K562 (cell line): ENCODE measurements around the gene ABRAXAS1. TPM values are rescaled to one million over a fixed set of nuclear protein-coding genes. Genes with fewer than 3 reads are reported as not detected.

ENCODE experiments used
- ATAC-seq: fragments of 200-7000 bp; cut with Tn5 transposase; 3 replicates; pipeline ENCODE4 v1.9.1; 2020; ENCODE audit warnings: moderate library complexity
- BruUV-seq: library from RNA; stranded (reverse); fragments of 400-500 nt; replicated peaks from 2 replicates; lab custom pipeline; 2021; lab: Mats Ljungman, UMichigan
- CTCF ChIA-PET: fragments of 300-600 bp; formaldehyde crosslinking; extraction: SDS; loops from one replicate; lab custom pipeline; 2021; ENCODE audit warnings: low intra/inter-chr PET ratio; lab: Yijun Ruan, JAX
- POLR2A ChIA-PET: fragments of 300-600, 350-650 bp; sonication (Branson Sonifier 250); formaldehyde crosslinking; extraction: SDS; loops from one replicate; lab custom pipeline; 2021; ENCODE audit warnings: antibody characterized with exemption, inconsistent platforms; lab: Yijun Ruan, JAX
- DNase-seq, 4 experiments: peaks; one replicate each; pipeline versions ENCODE4 v3.0.0 to v3.0.0-alpha.2; 2011 to 2018; ENCODE audit warnings: low spot score in 3 of 4, mixed read lengths in 3 of 4; ENCODE audit errors: extremely low read depth in 1 of 4
- FAIRE-seq: peaks from 2 replicates; lab custom pipeline; 2011; peaks lifted over from hg19 to GRCh38; lab: Jason Lieb, UNC
- H2AFZ ChIP-seq: 2 replicates; pipeline ENCODE4 v1.6.0; 2011; ENCODE audit warnings: low read depth, low read length, control low read depth, inconsistent platforms
- H3K27ac ChIP-seq: fragments of 200-600 bp; 3 replicates; pipeline ENCODE4 v1.8.0; 2011; ENCODE audit warnings: low read depth, mild to moderate bottlenecking, control low read depth, inconsistent platforms, low read length, moderate library complexity, mixed read lengths; ENCODE audit errors: extremely low read depth
- H3K27me3 ChIP-seq, 2 experiments: fragments of 300-600 bp in 1 of 2; 2 replicates in 1 of 2; 3 replicates in 1 of 2; pipeline versions ENCODE4 v1.6.0 to v1.8.0; 2011; ENCODE audit warnings: inconsistent platforms in 2 of 2, low read length in 2 of 2, mild to moderate bottlenecking in 1 of 2, mixed read lengths in 1 of 2, moderate library complexity in 1 of 2; ENCODE audit not compliant: control insufficient read depth in 2 of 2, insufficient read depth in 2 of 2
- H3K36me3 ChIP-seq: fragments of 300-600 bp; 3 replicates; pipeline ENCODE4 v1.8.0; 2011; ENCODE audit warnings: mild to moderate bottlenecking, low read length, inconsistent platforms; ENCODE audit not compliant: control insufficient read depth, insufficient read depth
- H3K4me1 ChIP-seq, 2 experiments: fragments of 200-600 bp in 1 of 2; replicated peaks in 1 of 2; 2 replicates in 1 of 2; 3 replicates in 1 of 2; pipeline versions ENCODE4 v1.5.1 to v1.8.0; 2011; ENCODE audit warnings: inconsistent platforms in 2 of 2, low read length in 2 of 2, mild to moderate bottlenecking in 1 of 2, mixed read lengths in 1 of 2, moderate library complexity in 1 of 2; ENCODE audit not compliant: control insufficient read depth in 2 of 2, insufficient read depth in 2 of 2
- H3K4me2 ChIP-seq: 2 replicates; pipeline ENCODE4 v1.6.1; 2011; ENCODE audit warnings: low read length, control low read depth, inconsistent platforms, mixed read lengths; ENCODE audit not compliant: insufficient read depth
- H3K4me3 ChIP-seq: fragments of 200-600 bp; sonication (generic), shearing (Covaris generic); 2 replicates; pipeline ENCODE4 v1.5.1; 2016; ENCODE audit warnings: control low read depth, inconsistent platforms
- H3K79me2 ChIP-seq: fragments of 200-600 bp; 3 replicates; pipeline ENCODE4 v1.8.0; 2011; ENCODE audit warnings: low read length, inconsistent platforms; ENCODE audit not compliant: control insufficient read depth, insufficient read depth
- H3K9ac ChIP-seq, 2 experiments: 2 replicates each; pipeline versions ENCODE4 v1.6.0 to v1.6.1; 2011; ENCODE audit warnings: low read depth in 2 of 2, low read length in 2 of 2, control low read depth in 1 of 2, inconsistent platforms in 1 of 2, mild to moderate bottlenecking in 1 of 2, mixed read lengths in 1 of 2; ENCODE audit not compliant: insufficient read depth in 1 of 2
- H3K9me1 ChIP-seq: one replicate; pipeline ENCODE4 v1.6.0; 2011; ENCODE audit warnings: inconsistent platforms, mild to moderate bottlenecking, low read length, moderate library complexity; ENCODE audit not compliant: control insufficient read depth, insufficient read depth
- H3K9me3 ChIP-seq: replicated peaks from 2 replicates; pipeline ENCODE4 v1.5.1; 2011; ENCODE audit warnings: low read depth, low read length, inconsistent platforms; ENCODE audit not compliant: control insufficient read depth, insufficient read depth
- H4K20me1 ChIP-seq: replicated peaks from 2 replicates; pipeline ENCODE4 v1.6.1; 2011; ENCODE audit warnings: low read length, inconsistent platforms, mixed read lengths; ENCODE audit not compliant: control insufficient read depth, insufficient read depth
- ARID1B ChIP-seq: fragments of 450-650 bp; IDR thresholded peaks from 2 replicates; pipeline ENCODE4 v1.6.1; 2016; ENCODE audit warnings: antibody characterized with exemption, mild to moderate bottlenecking, inconsistent platforms
- CHD2 ChIP-seq: IDR thresholded peaks from 2 replicates; pipeline ENCODE4 v1.6.1; 2011; ENCODE audit warnings: low read depth, low read length
- DIDO1 ChIP-seq: fragments of 450-650 bp; IDR thresholded peaks from 2 replicates; pipeline ENCODE4 v1.6.1; 2016; ENCODE audit warnings: low read depth, missing biosample characterization, missing genetic modification characterization
- RFX1 ChIP-seq: fragments of 450-650 bp; IDR thresholded peaks from 2 replicates; pipeline ENCODE4 v1.6.1; 2016; ENCODE audit warnings: mild to moderate bottlenecking, moderate library complexity
- SP2 ChIP-seq: IDR thresholded peaks from 2 replicates; pipeline ENCODE4 v1.6.1; 2011; ENCODE audit warnings: mild to moderate bottlenecking, low read depth, low read length, moderate library complexity; ENCODE audit not compliant: poor library complexity, severe bottlenecking; ENCODE audit errors: extremely low read depth
- STAT5B ChIP-seq: fragments of 250-450 bp; sonication (Bioruptor Pico); IDR thresholded peaks from 2 replicates; pipeline ENCODE4 v1.8.0; 2021; ENCODE audit warnings: mild to moderate bottlenecking, inconsistent platforms
- TAF1 ChIP-seq: IDR thresholded peaks from 2 replicates; pipeline ENCODE4 v1.6.1; 2011; ENCODE audit warnings: mild to moderate bottlenecking, low read length, moderate library complexity; ENCODE audit not compliant: insufficient read depth, control insufficient read depth, severe bottlenecking; ENCODE audit errors: extremely low read depth
- U2AF1 ChIP-seq: fragments of 200-400 bp; formaldehyde crosslinking; optimal IDR thresholded peaks from 2 replicates; pipeline ENCODE3; 2017; ENCODE audit warnings: mild to moderate bottlenecking, low read depth, low read length, moderate library complexity
- U2AF2 ChIP-seq: fragments of 200-400 bp; formaldehyde crosslinking; optimal IDR thresholded peaks from 2 replicates; pipeline ENCODE3; 2017; ENCODE audit warnings: low read depth, mild to moderate bottlenecking, low read length
- ZNF766 ChIP-seq: fragments of 200-800 bp; sonication (Bioruptor generic); conservative IDR thresholded peaks from 2 replicates; pipeline ENCODE4 v1.6.1; 2016; ENCODE audit warnings: missing genetic modification characterization, missing compliant biosample characterization
- ZNF780A ChIP-seq: fragments of 250-450 bp; sonication (Bioruptor Pico); IDR thresholded peaks from 2 replicates; pipeline ENCODE4 v1.5.0; 2021; ENCODE audit warnings: mild to moderate bottlenecking
- WGBS: fragments of 100-300 bp; shearing (Covaris generic); methylation state at CpG from one replicate; pipeline ENCODE4 v1.1.6; 2016; ENCODE audit warnings: low coverage, mixed read lengths; ENCODE audit not compliant: insufficient coverage; ENCODE audit errors: missing lambda C conversion rate; 5-methylcytosine and 5-hydroxymethylcytosine counted together
- in situ Hi-C: fragments of 300-500 bp; cut with MboI; formaldehyde crosslinking; loops from 4 replicates; pipeline ENCODE4 v1.15.0; 2018; ENCODE audit warnings: inconsistent platforms, mixed read lengths
- intact Hi-C: fragments of 100-400 bp; cut with micrococcal nuclease; formaldehyde crosslinking; loops from 2 replicates; pipeline ENCODE4 v1.14.2; 2022
- polyA plus RNA-seq, 8 experiments: library from polyadenylated mRNA; depleted of rRNA in 4 of 8; stranded (reverse) in 5 of 8; unstranded in 3 of 8; fragments of >200 nt; fragmentation: Nextera tagmentation in 2 of 8; fragmentation: Illumina TruSeq in 1 of 8; extraction: Ambion mirVana in 2 of 8; extraction: Trizol in 1 of 8; gene quantifications; 2 replicates each; pipeline versions ENCODE4 v1.2.1 to v1.2.3, GENCODE V29; 2011 to 2014; ENCODE audit warnings: inconsistent platforms in 1 of 8, missing spikeins in 1 of 8
- total RNA-seq, 7 experiments: library from RNA; depleted of rRNA in 6 of 7; stranded (reverse); fragments of >200 nt in 6 of 7; fragmentation: Illumina TruSeq in 2 of 7; extraction: Trizol in 2 of 7; gene quantifications; 2 replicates each; pipeline versions ENCODE4 v1.2.1 to v1.2.3, GENCODE V29; 2011 to 2021; ENCODE audit warnings: low replicate concordance in 1 of 7
- TF ChIP-seq, protein P1 (sequence below): fragments of 450-650 bp; formaldehyde crosslinking; IDR thresholded peaks from 2 replicates; pipeline ENCODE4 v1.4.0; 2022; ENCODE audit warnings: missing genetic modification characterization
- TF ChIP-seq, protein P2 (sequence below): fragments of 450-650 bp; formaldehyde crosslinking; IDR thresholded peaks from 2 replicates; pipeline ENCODE4 v1.4.0; 2020; ENCODE audit warnings: mild to moderate bottlenecking, moderate library complexity
- TF ChIP-seq, protein P3 (sequence below): conservative IDR thresholded peaks from 2 replicates; pipeline ENCODE4 v1.6.1; 2011; ENCODE audit warnings: low read depth, mild to moderate bottlenecking, low read length; ENCODE audit not compliant: control insufficient read depth

The ABRAXAS1 gene
- total and polyA plus RNA-seq, 9 of the 15 experiments (the other 6 are each of a cell fraction or from before 2014, with no cell fraction given) = 10.8 to 48.3 (median 22.1) TPM

DNA sequence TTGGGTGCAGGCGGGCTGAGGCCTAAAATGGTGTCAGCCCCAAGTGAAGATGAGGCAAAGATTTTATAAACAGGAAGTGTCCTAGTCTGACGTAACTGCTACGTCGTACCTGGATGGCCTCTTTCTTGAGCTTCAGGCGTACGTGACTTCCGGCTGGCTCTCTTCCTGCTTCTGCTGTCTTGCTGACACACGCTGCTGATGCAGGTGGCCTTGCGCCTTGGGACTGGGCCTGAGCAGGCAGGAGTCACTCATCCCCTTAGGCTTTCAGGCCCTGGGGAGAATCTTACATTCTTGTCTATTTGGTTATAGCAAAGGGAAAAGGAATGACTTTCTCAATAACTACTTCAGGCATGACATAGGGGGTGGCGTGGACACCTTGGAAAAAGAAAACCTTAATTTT lies 20.1 kb upstream of the ABRAXAS1 start (continued):
- TF ChIP-seq, protein P1, sequence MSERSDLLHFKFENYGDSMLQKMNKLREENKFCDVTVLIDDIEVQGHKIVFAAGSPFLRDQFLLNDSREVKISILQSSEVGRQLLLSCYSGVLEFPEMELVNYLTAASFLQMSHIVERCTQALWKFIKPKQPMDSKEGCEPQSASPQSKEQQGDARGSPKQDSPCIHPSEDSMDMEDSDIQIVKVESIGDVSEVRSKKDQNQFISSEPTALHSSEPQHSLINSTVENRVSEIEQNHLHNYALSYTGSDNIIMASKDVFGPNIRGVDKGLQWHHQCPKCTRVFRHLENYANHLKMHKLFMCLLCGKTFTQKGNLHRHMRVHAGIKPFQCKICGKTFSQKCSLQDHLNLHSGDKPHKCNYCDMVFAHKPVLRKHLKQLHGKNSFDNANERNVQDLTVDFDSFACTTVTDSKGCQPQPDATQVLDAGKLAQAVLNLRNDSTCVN (CRISPR knock-in tag) = no peak

DNA sequence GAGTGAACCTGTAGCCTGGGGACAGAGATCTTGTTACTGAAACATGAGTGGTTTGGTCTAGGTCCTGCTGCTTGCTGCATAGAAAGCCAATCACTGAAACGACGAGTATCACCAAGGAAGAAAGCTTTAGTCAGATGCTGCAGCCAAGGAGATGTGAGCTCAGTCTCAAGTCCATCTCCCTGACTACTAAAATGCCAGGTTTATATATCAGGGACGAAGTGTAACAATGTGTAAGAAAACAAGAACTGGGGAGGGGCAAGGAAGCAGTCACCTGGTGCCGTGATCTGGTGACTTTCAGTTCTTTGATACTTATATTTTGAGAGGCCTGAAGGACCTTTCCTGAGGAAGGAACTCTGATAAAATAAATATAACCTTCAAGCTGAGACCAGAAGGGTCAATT lies 19.6 kb upstream of the ABRAXAS1 start:
- Histone ChIP-seq H3K4me1 (no peaks in the 10 kb centered on the region; a peak in 2 of 5 replicates), H3K36me3 (no peaks in the 10 kb centered on the region), H3K4me3 (no peak overlapping the region), H4K20me1 (no peaks in the 10 kb centered on the region), H3K9me1 (no peaks in the 10 kb centered on the region), H3K27ac (no peak overlapping the region), H3K79me2 (no peaks in the 10 kb centered on the region), H3K9me3 (no peaks in the 10 kb centered on the region), H3K27me3 (no peaks in the 10 kb centered on the region), H3K9ac (no peak overlapping the region), H3K4me2 (no peak overlapping the region), H2AFZ (peak overlapping the region; percentile 34)
- FAIRE-seq (no peak), DNase-seq (no peak), ATAC-seq (no peak)
- POLR2A ChIA-PET = no interaction called here
- in situ Hi-C loops (loop anchor here (25.0 kb wide), 1 partner anchor 1008 kb away; no protein-coding TSS in a partner anchor), intact Hi-C loops (loop anchor here (10.0 kb wide), 2 partner anchors 250 to 1000 kb away; no protein-coding TSS in a partner anchor)
- 59% methylated on average over 4 of the region's 4 CpGs for WGBS
- TF ChIP-seq RFX1 (no peak), STAT5B (CRISPR knock-in tag) (no peak), U2AF1 (no peak), ARID1B (no peak), CHD2 (no peak), U2AF2 (no peak), ZNF766 (CRISPR knock-in tag) (no peak), TAF1 (no peak), DIDO1 (tag) (no peak), ZNF780A (CRISPR knock-in tag) (no peak), SP2 (no peak)
- TF ChIP-seq, protein P2, sequence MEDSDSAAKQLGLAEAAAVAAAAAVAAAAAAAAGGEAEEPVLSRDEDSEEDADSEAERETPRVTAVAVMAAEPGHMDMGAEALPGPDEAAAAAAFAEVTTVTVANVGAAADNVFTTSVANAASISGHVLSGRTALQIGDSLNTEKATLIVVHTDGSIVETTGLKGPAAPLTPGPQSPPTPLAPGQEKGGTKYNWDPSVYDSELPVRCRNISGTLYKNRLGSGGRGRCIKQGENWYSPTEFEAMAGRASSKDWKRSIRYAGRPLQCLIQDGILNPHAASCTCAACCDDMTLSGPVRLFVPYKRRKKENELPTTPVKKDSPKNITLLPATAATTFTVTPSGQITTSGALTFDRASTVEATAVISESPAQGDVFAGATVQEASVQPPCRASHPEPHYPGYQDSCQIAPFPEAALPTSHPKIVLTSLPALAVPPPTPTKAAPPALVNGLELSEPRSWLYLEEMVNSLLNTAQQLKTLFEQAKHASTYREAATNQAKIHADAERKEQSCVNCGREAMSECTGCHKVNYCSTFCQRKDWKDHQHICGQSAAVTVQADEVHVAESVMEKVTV (CRISPR knock-in tag) = no peak
- TF ChIP-seq, protein P3, sequence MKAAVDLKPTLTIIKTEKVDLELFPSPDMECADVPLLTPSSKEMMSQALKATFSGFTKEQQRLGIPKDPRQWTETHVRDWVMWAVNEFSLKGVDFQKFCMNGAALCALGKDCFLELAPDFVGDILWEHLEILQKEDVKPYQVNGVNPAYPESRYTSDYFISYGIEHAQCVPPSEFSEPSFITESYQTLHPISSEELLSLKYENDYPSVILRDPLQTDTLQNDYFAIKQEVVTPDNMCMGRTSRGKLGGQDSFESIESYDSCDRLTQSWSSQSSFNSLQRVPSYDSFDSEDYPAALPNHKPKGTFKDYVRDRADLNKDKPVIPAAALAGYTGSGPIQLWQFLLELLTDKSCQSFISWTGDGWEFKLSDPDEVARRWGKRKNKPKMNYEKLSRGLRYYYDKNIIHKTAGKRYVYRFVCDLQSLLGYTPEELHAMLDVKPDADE = no peak
- BruUV-seq = no TSS peak
- CTCF ChIA-PET = interaction anchor here (0.6 kb wide), 1 partner anchor 130 kb away, joined by 6 read pairs; no protein-coding TSS in a partner anchor
